ENCODE data around the gene SLC24A4. TPM values are rescaled to one million over a fixed set of nuclear protein-coding genes. Genes with fewer than 3 reads are reported as not detected.

SLC24A4 gene
- total and polyA plus RNA-seq, 12 donors, result 0.08 to 0.74 (median 0.24) TPM

DNA sequence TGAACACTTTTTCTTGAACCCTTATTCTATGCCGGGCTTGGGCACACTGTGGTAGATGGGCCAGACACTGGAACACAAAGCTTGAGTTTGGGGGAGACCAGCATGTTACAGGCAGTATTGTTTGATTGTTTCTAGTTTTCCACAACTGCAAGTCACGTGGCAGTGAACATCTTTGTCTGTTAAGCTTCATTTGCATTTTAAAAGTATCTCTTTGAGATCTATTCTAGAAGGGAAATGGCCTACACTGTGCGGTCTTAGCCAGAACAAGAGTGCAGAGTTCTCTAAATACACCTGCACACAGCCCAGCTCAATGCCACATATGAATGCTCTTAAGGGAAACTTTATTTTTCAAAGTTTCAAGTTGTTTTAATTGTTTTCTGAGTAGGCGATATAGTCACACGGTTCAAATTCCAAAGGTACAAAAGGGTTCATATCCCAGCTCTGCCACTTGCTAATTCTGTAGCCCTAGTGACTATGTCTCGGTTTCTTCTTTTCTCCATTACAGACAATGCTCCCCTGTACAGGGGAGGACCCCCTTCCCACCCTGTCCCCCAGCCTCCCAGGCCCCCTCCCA lies 215.5 kb downstream of the SLC24A4 start:
- no peak for TF ChIP-seq CTCF (IDR thresholded peaks at IDR 0.05)
- Histone ChIP-seq H3K9me3 (no peaks in the 10 kb centered on the region), H3K27ac (peak overlapping the region in 7 of 10 donors; percentile 82 to 94 (median 86)), H3K4me1 (peaks cover 12 to 55% (median 48%) of the 10 kb centered on the region in 9 donors), H3K4me3 (no peak overlapping the region), H3K27me3 (no peaks in the 10 kb centered on the region), H3K36me3 (no peaks in the 10 kb centered on the region)
- DNase-seq (no peak), ATAC-seq (no peak)
- intact Hi-C loops (cut with DNase I), result no loop called here
- WGBS, 2 donors, result 82 to 90% methylated on average over 6 of the region's 6 CpGs

- peaks cover 12 to 58% (median 48%) of the 10 kb centered on the region in 9 donors for H3K4me1 ChIP-seq
- ATAC-seq (no peak), DNase-seq (no peak)
- intact Hi-C loops (cut with DNase I), result no loop called here
- peak overlapping the region in 1 of 10 donors; percentile 13 for H3K4me3 ChIP-seq
- no peaks in the 10 kb centered on the region for H3K9me3 ChIP-seq
- H3K36me3 ChIP-seq, result no peaks in the 10 kb centered on the region
- H3K27ac ChIP-seq, result peak overlapping the region; percentile 82 to 94 (median 86)
- H3K27me3 ChIP-seq, result no peaks in the 10 kb centered on the region
- TF ChIP-seq CTCF (IDR thresholded peaks at IDR 0.05), result no peak
- whole genome bisulfite sequencing, 2 donors, result 91 to 92% methylated on average over 3 of the region's 3 CpGs
Measured at GRCh38 chr14:92539419-92539818, 216.5 kb downstream of the SLC24A4 start.

DNA sequence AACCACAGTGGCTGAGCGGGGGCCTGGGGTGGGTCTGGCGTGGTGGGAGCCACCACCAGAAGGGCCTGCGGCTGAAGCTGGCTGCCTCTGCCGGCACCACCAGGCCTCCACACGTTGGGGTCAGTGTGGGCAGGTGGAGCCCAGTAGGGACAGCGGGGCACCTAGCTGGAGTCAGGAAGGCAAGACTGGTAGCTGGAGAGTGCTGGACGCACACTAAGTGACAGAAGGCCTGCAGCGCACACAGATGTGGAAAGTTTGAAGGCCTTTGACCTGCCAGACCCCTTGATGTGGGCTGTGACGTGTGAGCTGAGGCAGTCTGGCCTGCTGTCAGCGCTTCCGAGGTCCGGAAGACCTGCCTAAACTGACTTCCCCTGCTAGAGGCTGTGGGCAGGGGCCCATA lies 216.9 kb downstream of the SLC24A4 start:
- DNase-seq (peak; percentile 34 to 45), ATAC-seq (peak; percentile 38 to 78 (median 59))
- Histone ChIP-seq H3K4me1 (peaks cover 12 to 57% (median 48%) of the 10 kb centered on the region in 9 donors), H3K27me3 (no peaks in the 10 kb centered on the region), H3K27ac (peak overlapping the region; percentile 82 to 94 (median 86)), H3K36me3 (no peaks in the 10 kb centered on the region), H3K4me3 (peak overlapping the region in 3 of 10 donors; percentile 1 to 14 (median 13)), H3K9me3 (no peaks in the 10 kb centered on the region)
- intact Hi-C loops (cut with DNase I), result loop anchor here in 5 of 10 donors (1.0 to 10.0 kb wide), 6 partner anchors 9 to 83 kb away; partner anchors contain the start of gene RIN3 (in 1 of the 5)
- TF ChIP-seq CTCF (IDR thresholded peaks at IDR 0.05), result no peak
- WGBS, 2 donors, result 54 to 67% methylated on average over 12 of the region's 12 CpGs

DNA sequence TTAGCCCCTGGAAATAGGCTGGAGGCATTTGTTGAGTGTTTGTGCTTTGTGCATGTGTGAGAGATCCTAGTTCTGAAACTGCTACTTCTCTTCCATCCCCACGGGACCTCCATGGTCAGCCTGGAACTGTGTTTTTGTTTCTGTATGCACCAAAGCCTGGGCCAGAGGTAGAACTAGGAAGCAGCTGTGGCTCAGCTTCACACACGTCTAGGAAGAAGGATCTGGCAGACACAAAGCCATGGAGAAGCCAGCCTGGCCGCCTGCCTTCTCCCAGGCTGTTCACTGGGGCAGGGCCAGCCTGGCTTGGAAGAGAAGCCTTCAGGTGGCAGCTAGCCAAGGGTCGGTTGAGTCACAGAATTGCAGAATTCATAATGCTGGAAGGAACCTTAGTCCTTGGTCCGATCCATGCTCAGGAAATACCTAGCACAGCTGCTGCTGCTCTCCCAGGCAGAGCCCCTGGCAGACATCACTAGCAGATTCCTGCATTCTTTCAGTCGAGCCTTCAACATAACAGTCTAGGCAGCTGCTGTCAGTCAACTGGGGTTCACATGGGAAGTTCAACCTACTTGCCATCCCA lies 217.6 kb downstream of the SLC24A4 start:
- ATAC-seq, result peak; percentile 93 to 97 (median 96)
- Histone ChIP-seq H3K4me1 (peaks cover 9 to 51% (median 41%) of the 10 kb centered on the region in 9 donors), H3K27me3 (no peaks in the 10 kb centered on the region), H3K27ac (peak overlapping the region; percentile 82 to 94 (median 86)), H3K9me3 (no peaks in the 10 kb centered on the region), H3K36me3 (no peaks in the 10 kb centered on the region), H3K4me3 (peak overlapping the region in 3 of 10 donors; percentile 1 to 14 (median 13))
- intact Hi-C loops (cut with DNase I), result loop anchor here in 5 of 10 donors (1.0 to 10.0 kb wide), 6 partner anchors 9 to 83 kb away; partner anchors contain the start of gene RIN3 (in 1 of the 5)
- DNase-seq, result peak; percentile 89 to 94
- WGBS, 2 donors, result 10 to 27% methylated on average over 6 of the region's 6 CpGs
- no peak for TF ChIP-seq CTCF (IDR thresholded peaks at IDR 0.05)

Data from heart right ventricle (tissue), 16 donors.